T1000 (cell line): Measurements from ENCODE around the gene GRM1.

ENCODE experiments used
- DNase-seq: peaks from one replicate; lab custom pipeline; 2025; ENCODE audit warnings: mixed read lengths; lab: John Stamatoyannopoulos, UW

The GRM1 gene

GRCh38 chr6:146381486-146381885 is 352.6 kb downstream of the GRM1 start:
- no peak for DNase-seq

- no peak for DNase-seq
These were observed 360.0 kb downstream of the GRM1 start for GRCh38 chr6:146388736-146389364.

GRCh38 chr6:146389740-146390139 is 360.9 kb downstream of the GRM1 start:
- no peak for DNase-seq

- DNase-seq, result no peak
These were observed 368.8 kb downstream of the GRM1 start for GRCh38 chr6:146397638-146398037.

GRCh38 chr6:146402476-146402875 is 373.6 kb downstream of the GRM1 start:
- DNase-seq, result no peak

GRCh38 chr6:146408583-146408982 is 379.7 kb downstream of the GRM1 start:
- DNase-seq, result no peak

GRCh38 chr6:146410851-146411595 is 382.2 kb downstream of the GRM1 start:
- no peak for DNase-seq

GRCh38 chr6:146419576-146419975 is 390.7 kb downstream of the GRM1 start:
- no peak for DNase-seq

- no peak for DNase-seq
These were observed 391.4 kb downstream of the GRM1 start for GRCh38 chr6:146420255-146420654.

- no peak for DNase-seq
These were observed 394.0 kb downstream of the GRM1 start for GRCh38 chr6:146422789-146423375.

GRCh38 chr6:146423452-146423851 is 394.6 kb downstream of the GRM1 start:
- no peak for DNase-seq

- no peak for DNase-seq
These were observed 397.7 kb downstream of the GRM1 start for GRCh38 chr6:146426516-146426915.

- DNase-seq, result no peak
These were observed 401.0 kb downstream of the GRM1 start for GRCh38 chr6:146429831-146430230.

- no peak for DNase-seq
These were observed 405.2 kb downstream of the GRM1 start for GRCh38 chr6:146433881-146434731.

- DNase-seq, result no peak
These were observed 406.0 kb downstream of the GRM1 start for GRCh38 chr6:146434732-146435390.

GRCh38 chr6:146441907-146442306 is 413.0 kb downstream of the GRM1 start:
- DNase-seq, result no peak

GRCh38 chr6:146444189-146444588 is 415.3 kb downstream of the GRM1 start:
- no peak for DNase-seq

GRCh38 chr6:146445233-146445632 is 416.4 kb downstream of the GRM1 start:
- no peak for DNase-seq

- no peak for DNase-seq
These were observed 428.0 kb downstream of the GRM1 start for GRCh38 chr6:146456886-146457285.

- DNase-seq, result no peak
These were observed 432.1 kb downstream of the GRM1 start for GRCh38 chr6:146460941-146461340.

- no peak for DNase-seq
These were observed 441.4 kb downstream of the GRM1 start for GRCh38 chr6:146470091-146470770.
